Measurements from ENCODE around the gene AKAP1. TPM values are rescaled to one million over a fixed set of nuclear protein-coding genes. Genes with fewer than 3 reads are reported as not detected.
A peak's percentile ranks its signal among the peaks of the same experiment; 100 is the strongest.

The AKAP1 gene
- polyA plus RNA-seq, 5 donors, result 35.3 to 57.6 (median 47.4) TPM

GRCh38 chr17:57130708-57131461, 45.8 kb downstream of the AKAP1 start:
- DNase-seq, result peak; percentile 59 to 67

DNA sequence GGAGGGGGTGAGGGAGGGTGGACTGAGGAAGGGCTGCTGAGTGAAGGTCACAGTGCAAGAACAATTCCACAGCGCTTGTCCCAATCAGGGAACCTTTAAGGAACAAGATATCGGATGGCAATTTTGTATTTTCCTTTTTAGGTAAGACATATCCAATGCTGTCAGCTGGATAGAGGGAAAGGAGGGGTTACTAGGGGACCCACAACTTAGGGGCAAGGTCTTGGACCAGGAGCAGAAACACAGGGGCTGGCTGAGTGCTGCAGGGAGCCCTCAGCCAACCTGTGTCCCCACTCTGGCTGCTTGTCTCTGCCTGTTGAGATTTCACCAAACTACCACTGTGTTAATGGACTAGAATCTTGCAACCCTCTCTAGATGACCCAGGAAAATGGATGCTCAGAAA, 47.6 kb downstream of the AKAP1 start:
- no peak for DNase-seq

DNA sequence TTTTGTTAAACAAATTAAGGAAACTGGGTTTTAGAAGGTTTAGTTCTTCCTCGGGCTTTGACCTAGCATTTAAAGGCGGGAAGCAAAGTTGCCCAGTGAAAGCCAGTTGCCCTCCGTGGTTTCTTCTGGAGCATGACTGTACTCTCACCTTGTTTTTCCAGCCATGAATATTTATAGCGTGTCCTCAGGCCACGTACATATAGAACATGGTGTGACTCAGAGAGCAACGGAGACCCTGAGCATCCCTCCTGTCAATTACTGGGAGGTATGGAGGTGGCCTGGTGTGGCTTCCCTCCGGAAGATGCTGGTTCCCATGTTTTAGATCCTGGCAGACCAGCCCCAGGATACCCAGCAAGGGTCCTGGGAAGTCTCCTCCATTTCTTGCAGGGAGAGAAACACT, 48.4 kb downstream of the AKAP1 start:
- DNase-seq, result no peak

DNA sequence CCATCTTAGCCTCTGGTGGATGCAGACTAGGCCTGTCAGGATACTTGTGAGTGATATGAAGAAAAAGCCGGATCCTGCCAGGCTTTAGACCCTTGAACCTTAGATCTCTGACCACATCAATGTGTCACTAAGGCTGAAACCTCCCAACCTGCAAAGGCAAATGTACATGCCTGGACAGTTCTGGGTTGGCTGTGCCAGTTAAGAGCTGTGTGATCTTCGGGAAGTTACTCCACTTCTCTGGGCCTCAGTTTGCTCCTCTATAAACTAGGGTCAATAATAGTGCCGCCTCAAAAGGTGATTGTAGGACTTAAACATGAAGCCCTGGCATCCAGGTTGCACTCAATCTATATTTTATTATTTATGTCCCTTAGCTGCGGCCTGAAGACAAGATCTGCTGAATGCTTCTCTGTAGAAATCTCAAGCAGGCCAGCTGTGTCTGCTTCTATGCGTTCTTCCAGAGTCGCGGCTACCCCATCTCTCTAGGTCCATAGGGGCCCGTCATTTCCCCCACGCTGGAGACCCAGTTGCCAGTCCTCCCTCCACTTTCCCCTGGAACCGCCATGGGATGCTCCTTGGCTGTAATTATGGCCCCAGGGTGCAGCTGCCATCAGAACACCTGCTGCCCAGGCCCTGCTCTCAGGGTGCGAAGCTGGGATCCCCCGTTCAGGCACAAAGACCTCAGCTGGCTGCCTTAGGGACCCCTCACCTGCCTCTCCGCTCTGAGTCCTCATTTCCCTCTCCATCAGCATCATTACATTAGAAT, 50.2 kb downstream of the AKAP1 start:
- no peak for DNase-seq

- no peak for DNase-seq
These were observed 50.8 kb downstream of the AKAP1 start for GRCh38 chr17:57135789-57136291.

DNA sequence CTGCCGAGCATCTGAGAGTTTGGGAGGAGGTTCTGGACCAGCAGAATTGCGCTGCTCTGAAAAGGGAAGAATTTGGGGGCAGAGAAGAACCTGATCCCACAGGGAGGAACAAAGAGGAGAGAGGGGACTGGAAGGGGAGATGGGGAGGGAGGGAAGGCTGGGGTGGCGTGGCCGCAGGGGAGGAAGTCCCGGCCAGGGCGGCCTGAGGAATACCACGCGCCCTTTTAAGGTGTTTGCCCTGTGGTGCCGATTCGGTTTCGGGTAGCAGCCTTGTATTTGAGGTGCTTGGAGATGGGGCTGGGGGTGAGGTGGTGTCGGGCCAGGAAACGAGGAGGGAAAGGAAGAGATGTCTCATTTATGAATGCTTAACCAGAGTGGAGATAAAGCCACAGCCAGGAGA, 51.3 kb downstream of the AKAP1 start:
- DNase-seq, result no peak

GRCh38 chr17:57138030-57138911, 53.2 kb downstream of the AKAP1 start:
- DNase-seq, result no peak

GRCh38 chr17:57138956-57139576, 54.0 kb downstream of the AKAP1 start:
- DNase-seq, result no peak

DNA sequence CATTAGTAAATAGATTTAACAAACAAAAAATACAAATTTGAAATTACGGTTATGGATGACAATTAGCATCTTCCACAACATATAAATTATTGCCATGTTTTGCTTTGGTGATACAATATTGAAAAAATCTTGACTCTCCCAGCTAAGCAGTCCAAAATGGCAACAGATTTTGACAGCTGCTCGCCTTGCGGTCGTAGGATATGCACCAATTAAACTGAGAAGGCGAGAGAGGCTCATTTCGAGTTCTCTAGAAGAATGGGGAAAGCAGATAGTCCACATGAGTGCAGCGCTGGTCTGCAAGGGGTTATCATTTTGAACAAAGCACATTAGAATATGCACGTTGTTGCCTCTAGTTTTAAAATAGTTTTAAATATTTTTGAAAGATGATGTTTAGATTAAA, 55.3 kb downstream of the AKAP1 start:
- no peak for DNase-seq

- DNase-seq, result no peak
These were observed 57.9 kb downstream of the AKAP1 start for GRCh38 chr17:57142925-57143324.

DNA sequence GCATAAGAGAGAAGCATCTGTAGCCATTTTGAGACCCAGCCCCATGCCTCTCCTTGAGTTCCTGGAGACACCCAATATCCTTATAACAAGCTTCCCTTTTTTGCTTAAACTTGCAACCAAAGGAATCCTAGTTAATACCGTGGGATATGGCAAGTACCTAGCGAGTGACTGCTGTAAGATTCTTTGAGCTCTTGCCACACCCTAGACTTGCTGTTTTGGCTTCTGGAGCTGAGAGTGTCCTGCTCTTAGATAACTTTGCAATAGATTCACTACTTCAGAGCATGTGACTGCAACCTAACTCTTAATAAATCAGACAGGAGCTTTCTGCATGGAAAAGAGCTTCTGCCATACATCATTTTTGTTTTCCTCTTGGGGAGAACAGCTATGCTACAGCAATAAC, 58.3 kb downstream of the AKAP1 start:
- DNase-seq, result no peak

DNA sequence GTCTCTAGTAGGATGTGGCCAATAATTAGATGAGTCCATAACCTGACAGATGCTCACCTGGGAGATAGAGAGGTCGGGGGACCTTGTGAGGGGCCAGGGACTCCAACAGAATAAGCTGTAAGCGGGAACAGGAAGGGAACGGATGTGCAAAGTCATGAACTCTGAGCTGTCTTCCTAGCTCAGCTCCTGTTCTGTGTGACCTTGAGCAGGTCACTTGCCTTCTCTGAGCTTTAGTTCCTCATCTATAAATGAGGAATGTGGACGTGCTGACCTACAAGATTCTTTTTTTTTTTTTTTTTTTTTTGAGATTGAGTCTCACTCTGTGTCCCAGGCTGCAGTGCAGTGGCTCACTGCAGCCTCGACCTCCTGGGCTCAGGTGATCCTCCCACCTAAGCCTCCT, 58.9 kb downstream of the AKAP1 start:
- DNase-seq, result no peak

DNA sequence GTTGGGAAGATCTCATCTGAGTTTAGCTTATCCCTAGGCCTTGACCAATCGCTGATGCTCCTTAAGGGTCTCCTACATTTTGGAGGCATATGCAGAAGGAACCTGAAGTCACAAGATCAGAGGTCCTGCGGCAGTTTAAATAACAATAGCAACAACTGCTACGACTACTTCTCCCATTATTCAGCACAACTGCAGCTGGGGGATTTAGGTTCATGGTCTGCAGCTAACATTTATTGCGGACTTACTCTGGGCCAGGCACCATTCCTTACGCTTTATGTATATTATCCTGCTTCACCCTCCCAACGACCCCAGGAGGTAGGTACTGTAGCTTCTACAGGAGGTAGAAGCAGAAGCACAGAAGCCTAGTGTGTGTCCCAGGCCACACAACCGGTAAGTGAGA, 59.5 kb downstream of the AKAP1 start:
- DNase-seq, result no peak

GRCh38 chr17:57145347-57145746, 60.3 kb downstream of the AKAP1 start:
- DNase-seq, result no peak

- DNase-seq, result no peak
These were observed 61.2 kb downstream of the AKAP1 start for GRCh38 chr17:57146273-57146672.

DNA sequence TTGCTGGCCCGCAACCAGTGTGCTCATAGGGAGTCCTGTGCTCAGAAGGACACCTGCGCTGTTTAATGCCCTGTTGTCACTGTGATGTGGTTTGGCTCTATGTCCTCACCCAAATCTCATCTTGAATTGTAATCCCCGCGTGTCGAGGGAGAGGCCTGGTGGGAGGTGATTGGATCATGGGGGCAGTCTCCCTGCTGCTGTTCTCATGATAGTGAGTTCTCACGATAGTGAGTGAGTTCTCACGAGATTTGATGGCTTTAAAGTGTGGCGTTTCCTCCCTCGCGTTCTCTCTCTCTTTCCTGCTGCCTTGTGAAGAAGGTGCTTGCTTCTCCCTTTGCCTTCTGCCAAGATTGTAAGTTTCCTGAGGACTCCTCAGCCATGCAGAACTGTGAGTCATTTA, 66.8 kb downstream of the AKAP1 start:
- no peak for DNase-seq

GRCh38 chr17:57152967-57153528, 68.0 kb downstream of the AKAP1 start:
- DNase-seq, result no peak

DNA sequence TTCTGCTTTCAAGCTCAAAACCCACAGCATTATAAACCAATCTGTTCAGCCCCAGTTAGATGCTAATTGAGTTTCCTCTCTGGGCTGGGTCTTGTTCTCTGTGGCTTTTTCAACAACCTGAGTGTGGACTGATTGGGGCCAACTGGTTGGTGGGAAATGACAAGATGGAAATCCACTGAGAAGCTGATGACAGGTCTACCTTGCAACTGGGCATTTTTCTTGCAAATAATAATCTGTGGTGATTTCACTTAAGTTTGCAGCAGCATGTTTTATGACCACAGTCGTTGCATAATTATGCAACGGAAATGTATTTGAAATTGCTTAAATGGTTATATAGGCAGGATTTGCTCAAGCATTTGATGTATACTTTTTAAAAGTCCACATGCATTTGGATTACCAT, 69.9 kb downstream of the AKAP1 start:
- DNase-seq, result no peak

GRCh38 chr17:57158325-57158724, 73.3 kb downstream of the AKAP1 start:
- DNase-seq, result no peak

DNA sequence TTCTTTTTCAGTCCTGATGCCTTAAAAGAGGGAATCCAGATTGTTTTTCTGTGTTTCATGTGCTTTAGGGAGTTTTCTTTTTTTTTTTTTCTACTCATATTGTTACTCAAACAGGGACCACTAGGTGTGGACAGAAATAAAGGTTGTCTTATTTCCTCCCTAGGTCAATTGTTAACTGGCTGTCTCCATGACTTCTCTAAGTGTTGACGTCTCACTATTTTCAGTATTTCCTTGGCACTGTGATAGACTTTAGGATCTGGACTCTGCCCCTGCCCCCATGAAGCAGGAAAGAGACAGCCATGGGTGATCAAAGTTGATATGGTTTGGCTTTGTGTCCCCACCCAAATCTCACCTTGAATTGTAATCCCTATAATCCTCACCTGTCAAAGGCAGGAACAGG, 73.7 kb downstream of the AKAP1 start:
- no peak for DNase-seq

GRCh38 chr17:57160624-57161023, 75.6 kb downstream of the AKAP1 start:
- DNase-seq, result no peak
